ENCODE results near the gene KRTAP3-3. TPM values are rescaled to one million over a fixed set of nuclear protein-coding genes. Genes with fewer than 3 reads are reported as not detected.

The KRTAP3-3 gene
- total and polyA plus RNA-seq, 2 of the 8 experiments (the other 6 are each of a cell fraction or from before 2014, with no cell fraction given) = not detected

DNA sequence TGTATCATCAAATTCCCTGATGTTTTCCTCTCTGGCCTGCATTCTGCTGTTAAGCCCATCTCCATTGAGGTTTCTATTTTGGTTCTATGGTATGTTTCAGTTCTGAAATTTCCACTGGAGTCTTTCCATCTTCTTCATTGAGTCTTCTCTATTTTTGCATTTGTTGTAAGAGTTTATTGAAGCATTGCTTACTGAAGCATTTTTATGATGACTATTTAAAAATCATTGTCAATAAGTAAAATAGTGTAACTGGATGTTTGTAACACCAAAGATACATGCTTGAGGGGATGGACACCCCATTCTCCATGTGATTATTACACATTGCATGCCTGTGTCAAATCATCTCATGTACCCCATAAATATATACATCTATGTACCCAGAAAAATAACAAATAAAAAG is 18.4 kb downstream of the KRTAP3-3 start:
- Histone ChIP-seq H2BK20ac (ENCODE audit: low read length) (no peak overlapping the region), H2AK5ac (ENCODE audit: low read depth, low read length) (no peak overlapping the region), H3K79me2 (ENCODE audit: control insufficient read depth in 1 of 2, insufficient read depth in 2 of 2, low read length in 2 of 2) (no peaks in the 10 kb centered on the region), H3K18ac (ENCODE audit: extremely low read depth, low read length) (no peak overlapping the region), H3K27me3 (replicated peaks in 1 of 4; ENCODE audit: control insufficient read depth in 3 of 4, extremely low read depth in 1 of 4, insufficient read depth in 3 of 4, low read length in 3 of 4) (no peaks in the 10 kb centered on the region), H3K79me1 (ENCODE audit: low read depth, low read length) (no peaks in the 10 kb centered on the region), H2BK120ac (replicated peaks; ENCODE audit: low read depth, low read length) (no peak overlapping the region), H3K36me3 (ENCODE audit: control insufficient read depth in 2 of 4, insufficient read depth in 4 of 4, low read length in 3 of 4) (no peaks in the 10 kb centered on the region), H2AFZ (ENCODE audit: low read length) (no peak overlapping the region), H3K4ac (replicated peaks; ENCODE audit: insufficient read length, low read depth, low read length) (no peak overlapping the region), H3K4me1 (replicated peaks in 1 of 4; ENCODE audit: control insufficient read depth in 3 of 4, insufficient read depth in 4 of 4, low read length in 3 of 4) (peaks cover 0 to 8% (median 2%) of the 10 kb centered on the region in 4 experiments; a peak in 3 of 7 replicates), H4K20me1 (replicated peaks in 1 of 2; ENCODE audit: control insufficient read depth in 1 of 2, insufficient read depth in 2 of 2, low read length in 2 of 2) (no peaks in the 10 kb centered on the region), H4K8ac (ENCODE audit: extremely low read depth, insufficient read depth, low read length) (no peak overlapping the region), H3K4me3 (ENCODE audit: extremely low read depth in 1 of 4, insufficient read depth in 2 of 4, low read depth in 3 of 4, low read length in 4 of 4) (no peak overlapping the region), H4K5ac (ENCODE audit: insufficient read length, low read depth, low read length) (no peak overlapping the region), H3K4me2 (ENCODE audit: insufficient read depth in 1 of 2, low read depth in 2 of 2, low read length in 2 of 2) (no peak overlapping the region), H3K23me2 (ENCODE audit: low read depth, low read length) (no peaks in the 10 kb centered on the region), H2BK5ac (ENCODE audit: low read depth, low read length) (no peak overlapping the region), H2BK12ac (ENCODE audit: low read depth, low read length) (no peak overlapping the region), H3K14ac (ENCODE audit: insufficient read length) (no peak overlapping the region), H3K9ac (replicated peaks in 1 of 4; ENCODE audit: extremely low read depth in 1 of 4, low read depth in 3 of 4, low read length in 3 of 4) (no peak overlapping the region), H3K9me3 (ENCODE audit: insufficient read depth in 2 of 2, low read depth in 1 of 2, low read length in 1 of 2) (no peaks in the 10 kb centered on the region), H3K27ac (ENCODE audit: low read depth, low read length) (no peak overlapping the region), H3K56ac (replicated peaks; ENCODE audit: insufficient read length, low read depth, low read length) (no peak overlapping the region), H3K23ac (ENCODE audit: insufficient read length) (no peak overlapping the region), H4K91ac (replicated peaks; ENCODE audit: insufficient read length, low read length) (no peak overlapping the region), H2BK15ac (ENCODE audit: low read length) (no peak overlapping the region)
- POLR2A ChIA-PET (ENCODE audit: partially characterized antibody) = no interaction called here
- DNase-seq (ENCODE audit: low read depth in 1 of 2, low spot score in 2 of 2) (no peak), FAIRE-seq (no peak)
- CTCF ChIA-PET (ENCODE audit: partially characterized antibody) = interaction anchor here (0.6 kb wide), 1 partner anchor 67 kb away, joined by 3 read pairs; no protein-coding TSS in a partner anchor
- TF ChIP-seq FOSL1 (IDR thresholded peaks at IDR 0.05; ENCODE audit: insufficient read depth, low read depth, low read length) (no peak), JUN (IDR thresholded peaks at IDR 0.05; ENCODE audit: low read depth, low read length) (no peak), GABPA (IDR thresholded peaks at IDR 0.05; ENCODE audit: borderline replicate concordance, insufficient read depth, low read length) (no peak), EZH2 (IDR thresholded peaks at IDR 0.05; ENCODE audit: low read depth, low read length, severe bottlenecking) (no peak), GTF2F1 (IDR thresholded peaks at IDR 0.05; ENCODE audit: borderline replicate concordance, low read depth, low read length) (no peak), KDM1A (IDR thresholded peaks at IDR 0.05; ENCODE audit: borderline replicate concordance, low read length) (no peak), EGR1 (IDR thresholded peaks at IDR 0.05; ENCODE audit: borderline replicate concordance, low read depth, low read length) (no peak), ASH2L (IDR thresholded peaks at IDR 0.05; ENCODE audit: low read length) (no peak), HDAC2 (IDR thresholded peaks at IDR 0.05; ENCODE audit: borderline replicate concordance in 1 of 2, low read depth in 2 of 2, low read length in 2 of 2) (no peak), SP4 (IDR thresholded peaks at IDR 0.05; ENCODE audit: low read length) (no peak), CTBP2 (IDR thresholded peaks at IDR 0.05; ENCODE audit: borderline replicate concordance, insufficient read depth, insufficient read length, low read length) (no peak), YY1 (IDR thresholded peaks at IDR 0.05; ENCODE audit: low read depth, low read length) (no peak)
- TF ChIP-seq, protein P1, sequence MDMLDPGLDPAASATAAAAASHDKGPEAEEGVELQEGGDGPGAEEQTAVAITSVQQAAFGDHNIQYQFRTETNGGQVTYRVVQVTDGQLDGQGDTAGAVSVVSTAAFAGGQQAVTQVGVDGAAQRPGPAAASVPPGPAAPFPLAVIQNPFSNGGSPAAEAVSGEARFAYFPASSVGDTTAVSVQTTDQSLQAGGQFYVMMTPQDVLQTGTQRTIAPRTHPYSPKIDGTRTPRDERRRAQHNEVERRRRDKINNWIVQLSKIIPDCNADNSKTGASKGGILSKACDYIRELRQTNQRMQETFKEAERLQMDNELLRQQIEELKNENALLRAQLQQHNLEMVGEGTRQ (IDR thresholded peaks at IDR 0.05; ENCODE audit: low read length) = no peak
